Testis (tissue), 3 donors: ENCODE results near the gene P2RX6. TPM values are rescaled to one million over a fixed set of nuclear protein-coding genes. Genes with fewer than 3 reads are reported as not detected.
"Not testable (repeated sequence)": the region's sequence is repeated elsewhere in the genome, so short reads cannot be mapped to it uniquely, and the experiment has no call there.

Source experiments
- DNase-seq: peaks from one replicate; pipeline ENCODE4 v3.0.0-alpha.2; 2019
- H3K27ac ChIP-seq, 2 donors: fragments of 200-600 bp; sonication (generic); one replicate each; pipeline ENCODE4 v1.5.1; 2019
- H3K27me3 ChIP-seq: fragments of 200-600 bp; sonication (generic); one replicate; pipeline ENCODE4 v1.5.1; 2019
- H3K36me3 ChIP-seq: fragments of 200-600 bp; sonication (generic); one replicate; pipeline ENCODE4 v1.5.1; 2017; ENCODE audit warnings: low read depth; ENCODE audit errors: missing control alignments
- H3K4me1 ChIP-seq: fragments of 200-600 bp; sonication (generic); one replicate; pipeline ENCODE4 v1.5.1; 2019
- H3K4me3 ChIP-seq, 2 donors: fragments of 200-600 bp; sonication (generic); one replicate each; pipeline ENCODE4 v1.5.1; 2017 to 2019
- H3K9me3 ChIP-seq: fragments of 200-600 bp; sonication (generic); one replicate; pipeline ENCODE4 v1.5.1; 2017
- POLR2A ChIP-seq: fragments of 450-650 bp; IDR thresholded peaks from one replicate; pipeline ENCODE4 v1.6.1; 2017; ENCODE audit warnings: antibody characterized with exemption, mild to moderate bottlenecking, moderate library complexity
- WGBS, 2 donors: methylation state at CpG; one replicate each; pipeline ENCODE4 v1.1.5; 2018; 5-methylcytosine and 5-hydroxymethylcytosine counted together
- intact Hi-C: fragments of 100-400 bp; cut with DNase I; formaldehyde crosslinking; loops from one replicate; pipeline ENCODE4 v1.15.1; 2023; ENCODE audit warnings: low total_unique reads
- polyA plus RNA-seq: library from polyadenylated mRNA; stranded (reverse); fragments of 350-450 nt; fragmentation: Illumina TruSeq; extraction: RNeasy Lipid Tissue Mini Kit (QIAGEN cat#74804); gene quantifications from one replicate; pipeline ENCODE4 v1.2.3, GENCODE V29; 2014; ENCODE audit warnings: low read depth, low replicate concordance; ENCODE audit not compliant: insufficient read depth
- total RNA-seq, 2 donors: library from RNA; depleted of rRNA; stranded (reverse); fragments of >200 nt; gene quantifications; one replicate each; pipeline ENCODE4 v1.2.3, GENCODE V29; 2016
- TF ChIP-seq, protein P1 (sequence below), 3 experiments: fragments of 450-650 bp in 2 of 3; fragments of 200-600 bp in 1 of 3; sonication (generic) in 1 of 3; IDR thresholded peaks; one replicate each; pipeline ENCODE4 v1.5.1; 2016 to 2019; ENCODE audit warnings: antibody characterized with exemption in 3 of 3, mild to moderate bottlenecking in 2 of 3, moderate library complexity in 1 of 3

P2RX6 gene
- total and polyA plus RNA-seq, 3 donors from 2014 or later: 5.2 to 24.0 (median 7.0) TPM

DNA sequence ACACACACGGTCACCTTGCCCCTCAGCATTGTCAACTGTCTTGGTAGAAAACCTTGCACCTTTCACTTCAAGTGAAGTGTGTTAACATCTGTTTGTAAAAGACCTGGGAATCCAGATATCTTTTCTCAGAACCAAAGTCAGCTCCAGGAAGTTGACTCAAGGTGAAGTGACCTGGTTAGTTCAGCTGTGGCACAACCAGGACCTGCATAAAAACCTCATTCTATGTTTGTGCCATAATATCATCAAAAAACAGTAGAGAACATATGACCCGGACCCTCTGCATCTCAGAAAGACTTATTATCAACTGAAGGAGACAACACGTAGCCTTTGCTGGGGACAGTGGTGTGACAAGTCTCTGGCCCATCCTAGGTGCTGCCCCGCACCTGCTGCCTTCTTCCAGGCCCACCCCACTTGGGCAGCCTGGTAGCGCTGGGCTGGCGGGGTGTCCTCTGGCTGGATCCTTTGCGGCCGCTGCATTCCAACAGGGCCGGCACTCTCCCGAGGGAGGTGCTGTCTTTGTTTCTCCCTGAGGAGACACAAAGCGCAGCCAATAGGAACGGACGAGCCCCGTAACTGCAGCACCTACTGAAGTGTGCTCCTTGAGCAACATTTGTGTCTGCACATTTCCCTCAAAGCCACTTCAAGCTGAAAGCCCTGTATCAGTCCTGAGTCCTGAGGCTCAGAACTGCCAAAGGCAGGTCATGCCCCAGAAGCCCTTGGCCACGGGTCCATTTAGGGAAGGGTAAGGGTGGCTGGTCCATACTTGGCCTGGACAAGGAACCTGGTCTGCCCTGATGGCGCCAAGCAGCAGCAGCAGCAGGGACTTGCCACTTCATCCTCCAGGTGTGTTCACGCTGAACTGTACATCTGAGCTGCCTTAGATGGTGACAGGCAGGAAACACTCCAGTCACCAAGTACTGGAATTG is 56.0 kb downstream of the P2RX6 start:
- intact Hi-C loops: no loop called here
- Histone ChIP-seq H3K4me1 (no peaks in the 10 kb centered on the region), H3K27me3 (no peaks in the 10 kb centered on the region), H3K4me3 (no peak overlapping the region), H3K27ac (no peak overlapping the region), H3K36me3 (no peaks in the 10 kb centered on the region), H3K9me3 (no peaks in the 10 kb centered on the region)
- TF ChIP-seq, protein P1, sequence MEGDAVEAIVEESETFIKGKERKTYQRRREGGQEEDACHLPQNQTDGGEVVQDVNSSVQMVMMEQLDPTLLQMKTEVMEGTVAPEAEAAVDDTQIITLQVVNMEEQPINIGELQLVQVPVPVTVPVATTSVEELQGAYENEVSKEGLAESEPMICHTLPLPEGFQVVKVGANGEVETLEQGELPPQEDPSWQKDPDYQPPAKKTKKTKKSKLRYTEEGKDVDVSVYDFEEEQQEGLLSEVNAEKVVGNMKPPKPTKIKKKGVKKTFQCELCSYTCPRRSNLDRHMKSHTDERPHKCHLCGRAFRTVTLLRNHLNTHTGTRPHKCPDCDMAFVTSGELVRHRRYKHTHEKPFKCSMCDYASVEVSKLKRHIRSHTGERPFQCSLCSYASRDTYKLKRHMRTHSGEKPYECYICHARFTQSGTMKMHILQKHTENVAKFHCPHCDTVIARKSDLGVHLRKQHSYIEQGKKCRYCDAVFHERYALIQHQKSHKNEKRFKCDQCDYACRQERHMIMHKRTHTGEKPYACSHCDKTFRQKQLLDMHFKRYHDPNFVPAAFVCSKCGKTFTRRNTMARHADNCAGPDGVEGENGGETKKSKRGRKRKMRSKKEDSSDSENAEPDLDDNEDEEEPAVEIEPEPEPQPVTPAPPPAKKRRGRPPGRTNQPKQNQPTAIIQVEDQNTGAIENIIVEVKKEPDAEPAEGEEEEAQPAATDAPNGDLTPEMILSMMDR (IDR thresholded peaks at IDR 0.05): no peak
- TF ChIP-seq POLR2A: no peak
- no peak for DNase-seq
- 84 to 93% methylated on average over 11 to 16 of the region's 17 CpGs for WGBS, 2 donors

DNA sequence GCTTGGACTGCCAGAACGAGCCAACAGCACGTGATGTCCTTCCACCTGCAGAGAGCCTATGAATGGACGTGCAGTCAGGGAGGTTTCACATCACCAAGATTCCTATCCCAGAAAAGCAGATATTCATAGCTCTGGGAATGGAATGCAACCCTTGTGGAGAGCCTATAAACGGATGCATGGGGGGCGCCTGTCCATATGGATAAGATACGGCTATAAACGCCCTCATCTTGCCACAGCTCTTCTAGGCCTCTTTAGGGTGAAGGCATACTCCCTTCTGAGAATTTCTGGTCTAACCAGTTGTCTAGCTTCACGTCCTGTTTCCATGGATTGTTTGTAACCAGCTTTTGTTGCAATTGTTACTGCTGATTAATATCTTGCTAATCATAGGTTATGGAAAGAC is 56.8 kb downstream of the P2RX6 start:
- H3K27ac ChIP-seq, H3K36me3 ChIP-seq, H3K4me3 ChIP-seq, H3K4me1 ChIP-seq, H3K9me3 ChIP-seq, H3K27me3 ChIP-seq, intact Hi-C loops, DNase-seq: not testable (repeated sequence)
- 79 to 81% methylated on average over 8 of the region's 8 CpGs for WGBS, 2 donors

DNA sequence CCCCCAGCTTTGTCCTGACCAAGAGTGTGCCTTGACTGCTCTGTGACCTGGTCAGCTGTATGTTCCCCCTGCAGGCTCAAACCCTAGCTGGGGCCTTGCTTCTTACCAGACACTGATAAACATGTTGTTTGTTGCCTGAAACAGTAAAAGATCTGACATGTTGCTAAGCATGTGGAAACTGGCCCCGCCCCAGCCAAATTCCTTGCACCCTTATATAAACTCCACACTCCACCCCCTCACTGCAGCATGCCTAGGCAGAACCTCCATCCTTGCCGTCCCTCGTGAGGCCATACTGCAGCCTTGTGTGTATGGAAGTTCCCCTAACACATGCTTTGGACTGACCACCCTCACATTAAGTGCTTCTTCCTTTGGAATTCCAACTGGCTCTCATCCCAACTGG is 58.1 kb downstream of the P2RX6 start:
- Histone ChIP-seq H3K36me3 (no peaks in the 10 kb centered on the region), H3K9me3 (no peaks in the 10 kb centered on the region), H3K27ac (no peak overlapping the region), H3K4me1 (no peaks in the 10 kb centered on the region), H3K27me3 (no peaks in the 10 kb centered on the region), H3K4me3 (no peak overlapping the region)
- intact Hi-C loops: no loop called here
- WGBS, 2 donors: 92 to 96% methylated on average over 3 of the region's 3 CpGs
- TF ChIP-seq, protein P1 (IDR thresholded peaks at IDR 0.05): no peak
- no peak for TF ChIP-seq POLR2A
- no peak for DNase-seq

DNA sequence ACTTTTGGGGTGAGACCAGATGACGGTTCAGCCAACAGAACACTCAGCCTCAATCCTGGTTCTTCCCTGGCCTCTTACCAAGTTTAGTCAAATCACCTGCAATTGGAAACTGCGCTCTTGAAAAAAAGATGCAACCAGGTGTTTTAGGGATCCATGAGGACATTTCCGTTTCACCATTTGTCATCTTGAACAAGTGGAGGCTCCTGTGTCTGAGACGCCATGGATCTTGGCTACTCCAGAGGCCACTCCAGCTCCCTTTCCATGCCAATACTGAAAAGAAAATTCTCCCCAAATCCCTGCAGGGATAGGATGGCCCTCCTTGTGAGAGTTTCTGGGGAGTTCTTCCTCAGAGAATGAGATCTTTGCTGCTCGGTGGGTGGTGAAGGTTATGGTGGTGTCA is 58.5 kb downstream of the P2RX6 start:
- TF ChIP-seq, protein P1 (IDR thresholded peaks at IDR 0.05): no peak
- no peak for TF ChIP-seq POLR2A
- no peak overlapping the region for H3K27ac ChIP-seq

GRCh38 chr22:21074102-21074715 is 59.2 kb downstream of the P2RX6 start:
- no peaks in the 10 kb centered on the region for H3K27me3 ChIP-seq
- intact Hi-C loops: no loop called here
- DNase-seq: no peak
- no peaks in the 10 kb centered on the region for H3K36me3 ChIP-seq
- no peak for TF ChIP-seq POLR2A
- TF ChIP-seq, protein P1 (IDR thresholded peaks at IDR 0.05): no peak
- no peaks in the 10 kb centered on the region for H3K4me1 ChIP-seq
- H3K4me3 ChIP-seq: no peak overlapping the region
- WGBS, 2 donors: 74% methylated on average over 2 to 7 of the region's 7 CpGs
- no peak overlapping the region for H3K27ac ChIP-seq
- H3K9me3 ChIP-seq: no peaks in the 10 kb centered on the region

More for the DNA sequence above, 58.5 kb downstream of the P2RX6 start:
- Histone ChIP-seq H3K9me3 (no peaks in the 10 kb centered on the region), H3K27me3 (no peaks in the 10 kb centered on the region), H3K4me1 (no peaks in the 10 kb centered on the region), H3K4me3 (no peak overlapping the region), H3K36me3 (no peaks in the 10 kb centered on the region)
- no peak for DNase-seq
- 93 to 97% methylated on average over 5 of the region's 5 CpGs for WGBS, 2 donors
- intact Hi-C loops: no loop called here
